B cell (primary cell): Measurements from ENCODE around the gene NHSL2.

Source experiments
- EZH2 ChIP-seq: IDR thresholded peaks from 2 replicates; pipeline ENCODE4 v1.6.1; 2012; ENCODE audit warnings: borderline replicate concordance, low read depth, mild to moderate bottlenecking, moderate library complexity, low read length; ENCODE audit not compliant: insufficient read depth, poor library complexity, severe bottlenecking
- TF ChIP-seq, protein P1 (sequence below): fragments of 200-600 bp; IDR thresholded peaks from one replicate; pipeline ENCODE4 v1.8.0; 2022; ENCODE audit warnings: antibody characterized with exemption, mild to moderate bottlenecking

DNA sequence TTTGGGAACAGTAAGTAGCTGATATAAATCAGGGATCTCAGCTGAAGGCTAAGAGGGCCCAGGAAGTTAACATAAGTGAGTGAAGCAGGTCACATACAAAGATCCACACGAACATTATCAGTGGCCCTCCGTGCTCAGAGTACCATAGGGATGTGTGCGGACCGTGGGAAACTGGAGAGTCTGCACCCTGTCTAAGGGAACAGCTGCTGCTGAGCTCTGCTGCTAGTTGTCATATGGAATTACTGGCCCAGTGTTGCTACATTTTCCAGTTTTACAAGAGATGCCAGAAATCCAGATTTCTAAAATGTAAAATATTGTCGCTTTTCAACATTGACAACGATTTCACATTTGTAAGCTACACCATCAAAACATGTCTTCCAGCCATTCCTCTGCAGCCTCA, 130.5 kb downstream of the NHSL2 start:
- TF ChIP-seq, protein P1, sequence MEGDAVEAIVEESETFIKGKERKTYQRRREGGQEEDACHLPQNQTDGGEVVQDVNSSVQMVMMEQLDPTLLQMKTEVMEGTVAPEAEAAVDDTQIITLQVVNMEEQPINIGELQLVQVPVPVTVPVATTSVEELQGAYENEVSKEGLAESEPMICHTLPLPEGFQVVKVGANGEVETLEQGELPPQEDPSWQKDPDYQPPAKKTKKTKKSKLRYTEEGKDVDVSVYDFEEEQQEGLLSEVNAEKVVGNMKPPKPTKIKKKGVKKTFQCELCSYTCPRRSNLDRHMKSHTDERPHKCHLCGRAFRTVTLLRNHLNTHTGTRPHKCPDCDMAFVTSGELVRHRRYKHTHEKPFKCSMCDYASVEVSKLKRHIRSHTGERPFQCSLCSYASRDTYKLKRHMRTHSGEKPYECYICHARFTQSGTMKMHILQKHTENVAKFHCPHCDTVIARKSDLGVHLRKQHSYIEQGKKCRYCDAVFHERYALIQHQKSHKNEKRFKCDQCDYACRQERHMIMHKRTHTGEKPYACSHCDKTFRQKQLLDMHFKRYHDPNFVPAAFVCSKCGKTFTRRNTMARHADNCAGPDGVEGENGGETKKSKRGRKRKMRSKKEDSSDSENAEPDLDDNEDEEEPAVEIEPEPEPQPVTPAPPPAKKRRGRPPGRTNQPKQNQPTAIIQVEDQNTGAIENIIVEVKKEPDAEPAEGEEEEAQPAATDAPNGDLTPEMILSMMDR: no peak
- no peak for TF ChIP-seq EZH2
